HCT116 (cell line): ENCODE measurements around the gene FAM168B. TPM values are rescaled to one million over a fixed set of nuclear protein-coding genes. Genes with fewer than 3 reads are reported as not detected.

Source experiments
- ATAC-seq: fragments of 200-7000 bp; cut with Tn5 transposase; 2 replicates; pipeline ENCODE4 v1.9.1; 2020; ENCODE audit warnings: mild to moderate bottlenecking, moderate library complexity
- BruUV-seq: library from RNA; stranded (reverse); fragments of 400-500 nt; replicated peaks from 2 replicates; lab custom pipeline; 2021; lab: Mats Ljungman, UMichigan
- CTCF ChIA-PET: fragments of 300-600 bp; sonication (Branson Sonifier 250); formaldehyde crosslinking; loops from one replicate; lab custom pipeline; 2021; ENCODE audit warnings: antibody characterized with exemption; lab: Charles Lee
- POLR2A ChIA-PET: fragments of 300-600, 350-600 bp; sonication (Branson Sonifier 250); formaldehyde crosslinking; loops from one replicate; lab custom pipeline; 2021; ENCODE audit warnings: antibody characterized with exemption; lab: Charles Lee
- RAD21 ChIA-PET, 2 experiments: fragments of 300-600 bp; sonication (Branson Sonifier 250); formaldehyde crosslinking; loops; one replicate each; lab custom pipeline; 2023; ENCODE audit warnings: low total read pairs in 2 of 2; ENCODE audit not compliant: uncharacterized antibody in 2 of 2, unreplicated experiment in 2 of 2, low non-redundant PET in 1 of 2; lab: Charles Lee
- DNase-seq: peaks from one replicate; pipeline ENCODE4 v3.0.0-alpha.2; 2010; ENCODE audit warnings: low read depth, low spot score
- H2AFZ ChIP-seq: fragments of 200-600 bp; shearing (Covaris generic), sonication (generic); 2 replicates; pipeline ENCODE4 v1.6.1; 2017; ENCODE audit warnings: low read depth, mixed run types, mixed read lengths, antibody characterized with exemption, low read length; ENCODE audit not compliant: poor library complexity, severe bottlenecking
- H3K27ac ChIP-seq: 2 replicates; pipeline ENCODE4 v1.5.1; 2012; ENCODE audit warnings: low read depth, low read length
- H3K27me3 ChIP-seq: fragments of 200-600 bp; sonication (generic); 2 replicates; pipeline ENCODE4 v1.6.1; 2016; ENCODE audit warnings: mixed run types, low read length, mixed read lengths; ENCODE audit not compliant: insufficient read depth
- H3K36me3 ChIP-seq, 2 experiments: fragments of 200-500 bp in 1 of 2; fragments of 200-600 bp in 1 of 2; sonication (Bioruptor generic) in 1 of 2; sonication (generic) in 1 of 2; 2 replicates each; pipeline versions ENCODE4 v1.5.1 to v1.6.1; 2014 to 2016; ENCODE audit warnings: low read length in 2 of 2, inconsistent platforms in 1 of 2, mixed read lengths in 1 of 2, mixed run types in 1 of 2; ENCODE audit not compliant: insufficient read depth in 2 of 2, control insufficient read depth in 1 of 2
- H3K4me1 ChIP-seq, 2 experiments: fragments of 200-600 bp in 1 of 2; sonication (generic) in 1 of 2; 2 replicates each; pipeline versions ENCODE4 v1.5.1 to v1.6.1; 2012 to 2017; ENCODE audit warnings: low read length in 2 of 2, inconsistent platforms in 1 of 2, mild to moderate bottlenecking in 1 of 2, mixed read lengths in 1 of 2, mixed run types in 1 of 2, moderate library complexity in 1 of 2; ENCODE audit not compliant: insufficient read depth in 2 of 2, control insufficient read depth in 1 of 2
- H3K4me2 ChIP-seq: fragments of 200-600 bp; sonication (generic); 2 replicates; pipeline ENCODE4 v1.6.1; 2017; ENCODE audit warnings: mixed run types, low read length, mixed read lengths
- H3K4me3 ChIP-seq, 2 experiments: fragments of 200-600 bp in 1 of 2; sonication (generic) in 1 of 2; replicated peaks in 1 of 2; 2 replicates each; pipeline ENCODE4 v1.5.1; 2011 to 2016; ENCODE audit warnings: low read length in 2 of 2, control low read depth in 1 of 2, low read depth in 1 of 2, mild to moderate bottlenecking in 1 of 2, mixed read lengths in 1 of 2, mixed run types in 1 of 2
- H3K79me2 ChIP-seq: fragments of 200-600 bp; sonication (generic); 2 replicates; pipeline ENCODE4 v1.6.1; 2017; ENCODE audit warnings: mild to moderate bottlenecking, mixed run types, low read length, moderate library complexity, mixed read lengths; ENCODE audit not compliant: insufficient read depth
- H3K9ac ChIP-seq: fragments of 200-600 bp; sonication (generic); 2 replicates; pipeline ENCODE4 v1.6.1; 2016; ENCODE audit warnings: low read length, mixed read lengths
- H3K9me2 ChIP-seq: fragments of 200-600 bp; sonication (generic), shearing (Covaris generic); 2 replicates; pipeline ENCODE4 v1.6.1; 2017; ENCODE audit warnings: mixed run types, mild to moderate bottlenecking, moderate library complexity; ENCODE audit not compliant: insufficient read depth
- H3K9me3 ChIP-seq, 2 experiments: fragments of 200-500 bp in 1 of 2; fragments of 200-600 bp in 1 of 2; sonication (Bioruptor generic) in 1 of 2; sonication (generic) in 1 of 2; 2 replicates each; pipeline ENCODE4 v1.6.1; 2014 to 2017; ENCODE audit warnings: low read length in 2 of 2, mixed read lengths in 2 of 2, inconsistent platforms in 1 of 2, low read depth in 1 of 2, mild to moderate bottlenecking in 1 of 2, mixed run types in 1 of 2, moderate library complexity in 1 of 2; ENCODE audit not compliant: control insufficient read depth in 1 of 2, insufficient read depth in 1 of 2
- H4K20me1 ChIP-seq: fragments of 200-600 bp; sonication (generic), shearing (Covaris generic); 2 replicates; pipeline ENCODE4 v1.6.1; 2017; ENCODE audit warnings: mixed run types, mild to moderate bottlenecking, moderate library complexity; ENCODE audit not compliant: insufficient read depth
- POLR2AphosphoS5 ChIP-seq: IDR thresholded peaks from 2 replicates; pipeline ENCODE4 v1.6.1; 2011; ENCODE audit warnings: mild to moderate bottlenecking, low read depth, low read length, moderate library complexity
- SRF ChIP-seq: IDR thresholded peaks from 2 replicates; pipeline ENCODE4 v1.6.1; 2012; ENCODE audit warnings: low read depth
- TCF7L2 ChIP-seq: IDR thresholded peaks from 2 replicates; pipeline ENCODE4 v1.7.0; 2011; ENCODE audit warnings: borderline replicate concordance, inconsistent platforms; ENCODE audit not compliant: insufficient read depth, insufficient read length; ENCODE audit errors: extremely low read depth
- intact Hi-C: fragments of 100-400 bp; cut with micrococcal nuclease; formaldehyde crosslinking; loops from 2 replicates; pipeline ENCODE4 v1.10.0; 2022
- total RNA-seq: library from RNA; stranded (reverse); gene quantifications from one replicate; pipeline ENCODE4 v1.2.1, GENCODE V29; 2021; ENCODE audit not compliant: unreplicated experiment
- TF ChIP-seq, protein P1 (sequence below): IDR thresholded peaks from 2 replicates; pipeline ENCODE4 v1.6.1; 2012
- TF ChIP-seq, protein P2 (sequence below): IDR thresholded peaks from 2 replicates; pipeline ENCODE4 v1.6.1; 2012; ENCODE audit warnings: low read depth

Gene FAM168B
- total RNA-seq, 1 experiment from 2014 or later = 94.5 TPM

DNA sequence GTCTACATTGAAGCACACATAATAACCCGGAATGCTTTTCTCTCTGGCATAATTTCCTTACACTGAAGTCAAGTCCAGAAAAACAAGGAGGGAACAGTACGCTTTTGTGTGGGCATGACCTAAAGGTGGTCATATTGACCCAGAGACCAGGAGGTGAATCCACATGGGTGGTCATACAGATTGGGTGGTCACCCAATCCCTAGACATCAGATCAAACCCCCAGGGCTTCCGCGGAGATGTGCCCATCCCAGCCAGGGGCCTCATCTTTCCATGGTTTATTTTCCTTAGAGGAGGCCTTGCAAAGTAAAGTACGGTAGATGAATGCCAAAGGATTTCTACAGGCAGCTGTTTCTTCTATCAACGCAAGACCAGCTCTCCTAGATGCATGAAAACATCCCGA lies 38.8 kb downstream of the FAM168B start:
- RAD21 ChIA-PET = no interaction called here
- Histone ChIP-seq H3K79me2 (peaks cover 78% of the 10 kb centered on the region), H4K20me1 (peaks cover 12% of the 10 kb centered on the region; the same call in 1 of the 2 replicates), H3K9ac (no peak overlapping the region), H3K4me2 (no peak overlapping the region), H3K27ac (no peak overlapping the region), H3K27me3 (no peaks in the 10 kb centered on the region), H3K4me1 (no peaks in the 10 kb centered on the region), H3K4me3 (no peak overlapping the region), H2AFZ (no peak overlapping the region), H3K9me2 (no peaks in the 10 kb centered on the region), H3K9me3 (no peaks in the 10 kb centered on the region), H3K36me3 (peaks cover 44% of the 10 kb centered on the region in 2 experiments; a peak in 3 of 4 replicates)
- DNase-seq (no peak), ATAC-seq (no peak)
- POLR2A ChIA-PET = no interaction called here
- no TSS peak for BruUV-seq
- CTCF ChIA-PET = no interaction called here
- intact Hi-C loops = no loop called here
- TF ChIP-seq, protein P1, sequence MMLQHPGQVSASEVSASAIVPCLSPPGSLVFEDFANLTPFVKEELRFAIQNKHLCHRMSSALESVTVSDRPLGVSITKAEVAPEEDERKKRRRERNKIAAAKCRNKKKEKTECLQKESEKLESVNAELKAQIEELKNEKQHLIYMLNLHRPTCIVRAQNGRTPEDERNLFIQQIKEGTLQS = no peak
- TF ChIP-seq SRF (no peak), POLR2AphosphoS5 (no peak), TCF7L2 (no peak)
- TF ChIP-seq, protein P2, sequence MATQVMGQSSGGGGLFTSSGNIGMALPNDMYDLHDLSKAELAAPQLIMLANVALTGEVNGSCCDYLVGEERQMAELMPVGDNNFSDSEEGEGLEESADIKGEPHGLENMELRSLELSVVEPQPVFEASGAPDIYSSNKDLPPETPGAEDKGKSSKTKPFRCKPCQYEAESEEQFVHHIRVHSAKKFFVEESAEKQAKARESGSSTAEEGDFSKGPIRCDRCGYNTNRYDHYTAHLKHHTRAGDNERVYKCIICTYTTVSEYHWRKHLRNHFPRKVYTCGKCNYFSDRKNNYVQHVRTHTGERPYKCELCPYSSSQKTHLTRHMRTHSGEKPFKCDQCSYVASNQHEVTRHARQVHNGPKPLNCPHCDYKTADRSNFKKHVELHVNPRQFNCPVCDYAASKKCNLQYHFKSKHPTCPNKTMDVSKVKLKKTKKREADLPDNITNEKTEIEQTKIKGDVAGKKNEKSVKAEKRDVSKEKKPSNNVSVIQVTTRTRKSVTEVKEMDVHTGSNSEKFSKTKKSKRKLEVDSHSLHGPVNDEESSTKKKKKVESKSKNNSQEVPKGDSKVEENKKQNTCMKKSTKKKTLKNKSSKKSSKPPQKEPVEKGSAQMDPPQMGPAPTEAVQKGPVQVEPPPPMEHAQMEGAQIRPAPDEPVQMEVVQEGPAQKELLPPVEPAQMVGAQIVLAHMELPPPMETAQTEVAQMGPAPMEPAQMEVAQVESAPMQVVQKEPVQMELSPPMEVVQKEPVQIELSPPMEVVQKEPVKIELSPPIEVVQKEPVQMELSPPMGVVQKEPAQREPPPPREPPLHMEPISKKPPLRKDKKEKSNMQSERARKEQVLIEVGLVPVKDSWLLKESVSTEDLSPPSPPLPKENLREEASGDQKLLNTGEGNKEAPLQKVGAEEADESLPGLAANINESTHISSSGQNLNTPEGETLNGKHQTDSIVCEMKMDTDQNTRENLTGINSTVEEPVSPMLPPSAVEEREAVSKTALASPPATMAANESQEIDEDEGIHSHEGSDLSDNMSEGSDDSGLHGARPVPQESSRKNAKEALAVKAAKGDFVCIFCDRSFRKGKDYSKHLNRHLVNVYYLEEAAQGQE = no peak
- TF ChIP-seq, all 23 proteins: peak for 0
